ENCODE data around the gene NEK11.
"Not testable (repeated sequence)": the region's sequence is repeated elsewhere in the genome, so short reads cannot be mapped to it uniquely, and the experiment has no call there.

NEK11 gene

DNA sequence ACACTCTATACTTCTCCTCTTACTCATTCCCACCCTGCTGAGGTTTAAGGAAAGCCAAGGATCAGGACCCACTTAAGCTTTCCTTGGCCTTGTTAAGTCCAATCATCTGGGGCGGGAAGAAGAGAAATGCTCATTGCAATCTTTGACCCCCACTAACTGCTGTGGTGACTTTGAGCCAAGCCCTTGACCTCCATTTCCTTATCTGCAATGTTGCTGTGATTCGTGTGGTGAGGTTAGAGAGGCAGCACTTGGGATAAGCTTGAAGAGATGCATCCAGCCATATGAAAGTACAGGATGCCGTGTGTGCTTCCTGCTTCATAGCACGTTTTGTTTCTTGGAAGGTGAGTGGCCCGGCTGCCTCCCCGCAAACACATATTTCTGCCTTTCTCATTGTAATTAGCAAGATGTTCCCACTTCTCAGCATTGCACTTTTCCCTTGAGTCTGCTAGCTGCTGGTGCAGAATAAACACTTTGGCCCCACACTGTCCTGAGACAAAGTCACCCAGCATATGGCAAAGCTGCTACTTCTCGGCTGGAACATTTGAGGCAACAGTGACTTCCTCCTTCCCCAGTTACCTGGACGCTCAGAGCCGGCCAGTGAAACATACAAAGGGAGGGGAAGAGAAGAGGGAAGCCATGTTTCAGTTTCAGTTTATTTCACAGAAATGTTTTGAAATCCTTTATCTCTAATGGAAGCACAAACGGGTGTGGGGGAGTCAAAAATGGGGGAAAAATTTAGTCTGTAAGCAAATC lies 344.4 kb downstream of the NEK11 start:
- DNase-seq: no peak

DNA sequence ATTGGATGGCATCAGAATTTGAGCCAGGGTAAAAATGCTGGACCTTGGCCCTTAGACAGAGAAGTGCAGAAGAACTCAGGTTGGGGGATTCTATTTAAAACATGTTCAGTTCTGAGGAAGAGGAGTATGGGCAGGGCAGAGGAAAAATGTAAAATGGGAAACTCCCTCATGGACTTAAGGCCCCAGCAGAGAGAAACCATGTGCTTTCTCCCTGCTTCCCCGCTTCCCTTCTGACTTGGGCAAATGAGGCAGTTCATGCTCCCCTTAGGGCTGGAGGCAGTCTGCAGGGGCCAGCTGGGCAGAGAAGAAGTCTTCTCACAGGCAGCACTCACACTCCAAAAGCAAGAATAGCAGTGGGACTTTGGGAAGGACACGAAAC lies 345.0 kb downstream of the NEK11 start:
- no peak for DNase-seq

GRCh38 chr3:131374741-131375140 lies 348.1 kb downstream of the NEK11 start:
- DNase-seq: no peak

GRCh38 chr3:131380821-131381444 lies 354.3 kb downstream of the NEK11 start:
- not testable (repeated sequence) for DNase-seq

DNA sequence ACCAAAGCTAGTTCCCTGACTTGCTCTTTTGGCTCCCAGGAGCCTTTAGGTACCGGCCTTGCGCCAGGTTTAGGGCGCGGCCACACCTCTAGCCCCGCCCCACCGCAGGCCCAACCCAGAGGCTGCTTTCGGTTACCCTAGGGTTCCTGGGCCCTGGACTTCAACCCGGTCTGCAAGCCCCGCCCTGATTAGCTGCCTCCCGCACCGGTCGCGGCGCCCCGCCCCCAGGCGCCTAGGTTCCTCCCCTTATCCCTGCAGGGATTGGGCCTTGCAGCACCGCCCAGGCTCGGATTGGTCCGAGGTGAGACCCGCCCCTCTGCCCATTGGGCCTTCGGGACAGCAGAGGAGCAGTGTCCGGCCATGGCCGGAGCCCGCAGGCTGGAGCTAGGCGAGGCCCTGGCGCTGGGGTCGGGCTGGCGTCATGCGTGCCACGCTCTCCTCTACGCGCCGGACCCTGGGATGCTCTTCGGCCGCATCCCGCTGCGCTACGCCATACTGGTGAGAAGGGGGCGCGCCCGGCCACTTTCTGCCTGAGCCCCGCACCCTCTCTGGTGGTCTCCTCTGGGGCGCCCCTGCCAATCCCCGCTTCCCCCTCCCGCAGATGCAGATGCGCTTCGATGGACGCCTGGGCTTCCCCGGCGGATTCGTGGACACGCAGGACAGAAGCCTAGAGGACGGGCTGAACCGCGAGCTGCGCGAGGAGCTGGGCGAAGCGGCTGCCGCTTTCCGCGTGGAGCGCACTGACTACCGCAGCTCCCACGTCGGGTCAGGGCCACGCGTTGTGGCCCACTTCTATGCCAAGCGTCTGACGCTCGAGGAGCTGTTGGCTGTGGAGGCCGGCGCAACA lies 355.0 kb downstream of the NEK11 start, which contains the start of gene NUDT16:
Gene NUDT16, plus strand, starts transcription at position 330 of the 847 bp plus-strand sequence. Its CDS starts 31 bp downstream, at position 361.
- DNase-seq: peak; percentile 95 to 97

GRCh38 chr3:131386429-131387165 lies 359.9 kb downstream of the NEK11 start:
- DNase-seq: no peak

GRCh38 chr3:131387796-131388489 lies 361.3 kb downstream of the NEK11 start:
- DNase-seq: no peak

DNA sequence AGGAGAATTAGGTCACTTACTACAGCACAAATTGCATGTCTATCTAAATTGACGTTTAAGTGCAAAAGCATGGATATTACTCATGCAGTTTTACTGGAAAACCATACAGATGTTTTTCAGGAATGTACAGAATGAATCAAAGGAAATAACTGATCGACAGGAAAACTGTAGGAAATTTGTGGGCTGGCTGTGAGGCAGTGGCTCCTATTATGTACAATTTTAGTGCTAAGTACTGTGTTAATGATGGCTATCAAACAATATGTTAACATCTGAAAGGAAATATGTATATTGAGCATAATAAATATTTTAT lies 361.8 kb downstream of the NEK11 start:
- no peak for DNase-seq

GRCh38 chr3:131390331-131390730 lies 363.7 kb downstream of the NEK11 start:
- DNase-seq: no peak

DNA sequence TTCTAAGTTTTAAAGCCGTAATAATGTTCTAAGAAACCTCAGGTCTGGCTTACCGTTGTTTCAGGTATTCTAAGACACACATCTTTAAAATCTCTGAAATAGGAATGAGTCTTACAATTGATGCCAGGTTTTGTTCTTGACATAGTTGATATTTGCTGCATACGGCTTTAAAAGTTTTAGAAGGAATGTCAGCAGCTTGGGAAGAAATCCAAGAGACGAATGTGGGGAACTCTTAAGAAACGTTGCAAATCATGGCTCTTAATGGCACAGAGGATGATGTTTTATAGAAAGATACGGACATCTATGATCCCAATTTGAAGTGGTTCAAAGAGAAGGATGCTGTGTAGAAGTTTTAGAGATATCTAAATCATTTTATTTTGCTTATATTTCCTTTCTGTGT lies 366.4 kb downstream of the NEK11 start:
- no peak for DNase-seq

- no peak for DNase-seq
Measured at GRCh38 chr3:131393868-131394267, 367.2 kb downstream of the NEK11 start.

DNA sequence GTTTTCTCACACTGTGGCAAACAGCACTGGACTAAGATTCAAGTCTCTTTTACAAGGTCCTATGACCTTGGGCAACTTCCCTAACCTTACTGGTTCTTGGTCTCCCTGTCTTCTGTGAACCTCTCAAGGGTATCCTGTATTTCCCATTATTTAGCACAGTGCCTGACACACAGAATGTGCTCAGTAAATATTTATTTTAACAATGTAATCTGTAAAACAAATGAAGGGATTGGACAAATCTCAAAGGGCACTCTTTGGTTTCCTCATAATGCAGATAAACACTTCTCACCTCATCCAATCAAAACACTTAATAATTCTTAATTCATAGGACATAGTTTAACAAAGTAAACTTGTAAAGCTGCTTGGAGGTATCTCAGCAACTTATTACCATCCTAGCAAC lies 367.7 kb downstream of the NEK11 start:
- no peak for DNase-seq

DNA sequence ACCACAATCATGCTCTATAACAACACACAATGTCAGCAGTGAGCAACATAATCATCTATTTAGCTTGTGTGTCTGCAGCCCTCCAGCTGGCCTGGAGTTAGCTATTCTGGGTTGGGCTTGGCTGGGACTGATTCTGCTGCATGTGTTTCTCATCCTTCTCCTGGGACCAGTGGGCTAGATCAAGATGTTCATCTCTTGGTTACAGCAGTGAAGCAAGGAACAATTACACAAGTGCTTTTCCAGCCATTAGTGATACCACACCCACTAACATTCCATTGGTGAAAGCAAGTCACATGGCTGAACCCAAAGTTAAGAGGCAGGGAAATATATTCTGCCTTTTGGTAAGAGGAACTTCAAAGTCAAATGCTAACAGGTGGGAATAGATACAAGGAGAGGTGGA lies 369.5 kb downstream of the NEK11 start:
- DNase-seq: no peak

- peak in 1 of 2 experiments; percentile 27 for DNase-seq
Measured at GRCh38 chr3:131397889-131398288, 371.2 kb downstream of the NEK11 start.
